NCI-H1092 (cell line): ENCODE data around the gene TRIM67.

Experiments used
- DNase-seq: peaks from one replicate; lab custom pipeline; 2025; lab: John Stamatoyannopoulos, UW

Gene TRIM67

DNA sequence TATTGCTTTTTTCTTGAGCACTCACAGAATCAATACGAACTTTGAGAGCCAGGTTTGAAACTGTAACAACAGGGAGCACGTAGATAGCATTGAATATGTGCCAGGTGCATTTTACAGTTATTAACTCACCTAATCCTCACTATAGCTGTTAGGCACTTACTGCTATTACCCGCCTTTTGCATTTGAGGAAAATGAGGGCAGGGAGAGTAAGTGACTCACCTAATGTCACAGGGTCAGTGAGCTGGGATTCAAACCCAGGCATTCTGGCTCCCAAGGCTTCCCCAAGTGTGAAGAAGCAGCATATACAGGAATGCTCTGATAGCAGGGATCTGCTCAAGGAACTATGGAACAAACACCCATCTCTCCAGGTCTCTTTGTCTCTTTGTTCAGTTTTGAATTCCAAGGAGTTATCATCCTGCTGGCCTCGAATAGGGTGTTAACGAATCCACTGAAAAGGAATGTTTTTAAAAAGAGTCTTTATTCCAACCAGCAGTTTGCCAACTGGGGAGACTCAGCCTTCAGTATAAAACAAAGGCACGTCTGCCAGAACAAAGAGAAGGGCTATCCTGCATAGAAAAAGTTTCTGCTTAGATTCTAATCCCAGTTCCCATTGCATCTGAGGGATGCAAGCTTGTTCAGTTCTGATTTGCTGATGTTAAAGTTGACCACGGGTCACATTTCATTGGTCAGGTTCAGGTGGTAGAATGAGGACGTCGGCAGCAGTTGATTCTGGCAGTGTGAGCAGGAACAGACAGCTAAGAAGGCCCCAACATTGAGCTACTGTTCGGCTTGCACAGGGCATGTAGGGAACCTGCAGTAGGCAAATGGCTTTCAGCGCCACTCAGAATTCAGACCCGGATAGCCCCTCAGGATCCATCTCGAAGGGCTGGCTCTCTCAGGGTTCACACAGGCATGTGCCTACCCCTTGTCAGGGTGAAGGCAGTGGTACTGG is 22.1 kb downstream of the TRIM67 start:
- DNase-seq = no peak

GRCh38 chr1:231184891-231185290 is 23.0 kb downstream of the TRIM67 start:
- DNase-seq = no peak

DNA sequence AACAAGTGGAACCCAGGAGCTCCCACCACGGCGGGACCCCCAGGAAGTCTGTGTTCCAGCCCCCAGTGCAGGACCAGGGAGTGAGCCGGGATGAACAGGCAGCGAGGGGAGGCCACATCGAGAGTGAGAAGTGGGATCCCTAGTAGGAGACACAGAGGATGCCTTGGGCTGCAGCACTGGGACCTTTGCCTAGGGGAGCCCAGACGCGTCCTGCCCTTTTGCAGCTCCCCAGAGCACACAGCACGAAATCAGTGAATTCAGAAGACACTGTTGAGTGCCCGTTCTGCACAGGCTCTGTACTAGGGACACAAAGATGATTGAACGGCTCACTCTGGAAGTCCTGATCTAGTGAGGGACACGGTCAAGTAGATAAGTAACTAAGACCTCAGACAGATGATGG is 23.5 kb downstream of the TRIM67 start:
- no peak for DNase-seq

- DNase-seq = no peak
Measured at GRCh38 chr1:231186356-231187115, 24.7 kb downstream of the TRIM67 start.

DNA sequence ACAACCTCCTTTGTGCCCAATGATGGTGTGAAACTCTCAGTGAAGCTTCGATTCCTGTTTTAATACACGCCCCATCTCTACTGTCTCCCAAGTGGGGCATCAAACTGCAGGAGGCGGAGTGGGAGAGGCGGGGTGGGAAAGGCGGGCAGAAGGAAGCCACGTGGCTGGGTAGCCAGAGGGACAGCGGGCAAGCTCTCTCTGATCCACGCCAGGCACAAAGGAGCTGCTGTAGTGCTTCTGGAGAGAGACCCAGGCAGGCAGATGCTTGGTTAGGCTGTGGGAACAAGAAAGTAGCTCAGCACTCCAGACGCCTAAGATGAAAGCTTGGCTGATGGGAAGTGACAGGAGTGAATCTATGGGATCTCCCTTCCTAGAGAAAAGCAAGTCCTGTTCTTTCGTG is 25.7 kb downstream of the TRIM67 start:
- DNase-seq = no peak

GRCh38 chr1:231188072-231188471 is 26.2 kb downstream of the TRIM67 start:
- DNase-seq = no peak

GRCh38 chr1:231188768-231189167 is 26.9 kb downstream of the TRIM67 start:
- DNase-seq = no peak

- no peak for DNase-seq
Measured at GRCh38 chr1:231189683-231190270, 27.9 kb downstream of the TRIM67 start.

DNA sequence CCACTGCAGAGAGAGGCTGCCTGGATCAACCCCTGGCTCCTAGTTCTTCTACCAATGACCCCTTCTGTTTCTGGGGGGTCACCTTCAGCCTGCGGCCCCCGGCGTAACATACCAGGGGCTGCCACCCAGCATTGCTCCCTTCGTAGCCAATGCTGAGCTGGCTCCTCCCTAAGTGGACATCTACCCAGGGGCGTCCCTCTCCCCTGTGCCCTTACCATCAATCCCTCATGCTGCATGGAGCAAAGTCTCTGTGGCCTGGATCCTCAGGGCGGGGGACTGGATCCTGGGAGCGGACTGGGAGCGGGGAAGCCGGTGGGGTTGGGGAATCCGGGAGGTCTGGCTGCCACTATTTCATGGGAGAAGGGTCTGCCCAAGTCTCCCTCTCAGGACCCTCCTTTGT is 28.6 kb downstream of the TRIM67 start:
- no peak for DNase-seq

- peak; percentile 80 for DNase-seq
Measured at GRCh38 chr1:231192620-231193163, 30.8 kb downstream of the TRIM67 start.

DNA sequence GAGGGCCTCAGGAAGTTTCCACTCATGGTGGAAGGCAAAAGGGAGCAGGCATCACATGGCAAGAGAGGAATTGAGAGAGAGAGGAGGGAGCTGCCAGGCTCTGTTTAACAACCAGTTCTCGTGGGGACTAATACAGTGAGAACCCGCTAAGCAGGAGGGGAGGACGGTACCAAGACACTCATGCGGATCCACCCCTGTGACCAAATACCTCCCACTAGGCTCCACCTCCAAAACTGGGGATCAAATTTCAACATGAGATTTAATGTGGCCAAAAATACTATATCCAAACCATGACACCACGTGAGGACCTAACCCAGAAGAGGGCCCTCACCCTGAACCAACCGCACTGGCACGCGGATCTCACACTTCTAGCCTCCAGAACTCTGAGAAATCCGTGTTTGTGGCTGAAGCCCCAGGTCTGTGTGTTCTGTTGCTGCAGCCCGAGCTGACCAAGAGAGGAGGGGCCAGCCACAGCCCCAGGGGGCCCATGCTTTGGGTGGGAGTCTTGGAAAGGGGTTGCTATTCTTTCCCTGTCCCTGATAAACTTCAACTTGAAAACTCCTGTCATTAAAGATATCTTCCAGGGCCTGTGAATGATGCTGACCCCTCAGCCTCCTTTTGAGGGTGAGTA is 32.0 kb downstream of the TRIM67 start:
- no peak for DNase-seq

GRCh38 chr1:231194476-231194842 is 32.6 kb downstream of the TRIM67 start:
- no peak for DNase-seq

GRCh38 chr1:231194843-231195516 is 33.1 kb downstream of the TRIM67 start:
- no peak for DNase-seq

GRCh38 chr1:231196307-231196706 is 34.4 kb downstream of the TRIM67 start:
- no peak for DNase-seq

- DNase-seq = no peak
Measured at GRCh38 chr1:231196728-231197127, 34.9 kb downstream of the TRIM67 start.

- DNase-seq = no peak
Measured at GRCh38 chr1:231199868-231200267, 38.0 kb downstream of the TRIM67 start.

DNA sequence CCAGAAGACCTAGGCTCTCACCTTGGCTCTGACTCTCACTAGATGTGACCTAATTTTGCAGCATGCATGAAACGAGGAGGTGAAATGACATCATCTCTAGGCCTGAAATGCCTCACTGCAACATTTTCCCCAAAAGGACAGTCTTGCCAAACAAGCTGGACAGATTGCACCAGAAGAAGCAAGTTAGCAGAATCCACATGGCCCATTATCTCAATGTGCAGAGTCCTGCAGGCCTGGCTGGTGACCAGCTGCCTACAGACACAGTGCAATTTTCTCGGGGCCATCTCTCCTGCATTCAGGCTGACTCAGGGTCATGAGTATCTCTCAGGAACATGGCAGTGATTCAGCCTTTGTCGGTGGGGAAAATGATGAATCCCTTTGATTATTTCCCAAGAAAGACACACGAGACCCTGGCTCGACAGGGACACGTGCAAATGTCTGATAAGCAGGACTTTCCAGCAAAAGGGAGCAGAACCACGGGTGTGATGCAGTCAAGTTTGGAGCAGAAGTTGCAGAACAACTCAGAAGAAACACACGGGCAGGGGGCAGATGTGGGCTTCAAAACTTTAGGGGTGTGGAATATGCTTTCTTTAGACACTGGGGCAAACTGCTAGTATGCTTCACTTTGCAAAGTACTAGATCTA is 38.7 kb downstream of the TRIM67 start:
- no peak for DNase-seq

GRCh38 chr1:231201375-231201978 is 39.6 kb downstream of the TRIM67 start:
- DNase-seq = no peak

- DNase-seq = no peak
Measured at GRCh38 chr1:231201979-231202633, 40.2 kb downstream of the TRIM67 start.
